Dermis microvascular lymphatic vessel endothelial cell (primary cell): Measurements from ENCODE around the gene CLEC20A. TPM values are rescaled to one million over a fixed set of nuclear protein-coding genes. Genes with fewer than 3 reads are reported as not detected.

Source experiments
- total RNA-seq: library from RNA; depleted of rRNA; stranded (reverse); fragments of >200 nt; gene quantifications from 2 replicates; pipeline ENCODE4 v1.2.1, GENCODE V29; 2014

The CLEC20A gene
- total RNA-seq, 1 donor from 2014 or later: not detected

Other genes starting within 250 kb of the CLEC20A start
- gene TEX35, start 16.1 kb upstream of the CLEC20A start, total RNA-seq: not detected in 2 replicates
- 22.5 and 30.1 TPM in 2 replicates for gene RALGPS2, start 228.3 kb upstream of the CLEC20A start, total RNA-seq